Thymus (tissue), 11 donors: ENCODE results near the gene CEP164. TPM values are rescaled to one million over a fixed set of nuclear protein-coding genes. Genes with fewer than 3 reads are reported as not detected.

Experiments
- DNase-seq, 9 donors: peaks; one replicate each; pipeline ENCODE4 v3.0.0-alpha.2; 2013; ENCODE audit warnings: low spot score in 9 of 9, low read depth in 6 of 9, missing footprints in 1 of 9
- H3K27ac ChIP-seq, 2 donors: one replicate each; pipeline ENCODE4 v1.5.1; 2013; ENCODE audit warnings: control low read depth in 1 of 2, low read depth in 1 of 2, low read length in 1 of 2, mild to moderate bottlenecking in 1 of 2, moderate library complexity in 1 of 2
- H3K27me3 ChIP-seq, 2 donors: one replicate each; pipeline ENCODE4 v1.5.1; 2013; ENCODE audit warnings: low read length in 1 of 2; ENCODE audit not compliant: control insufficient read depth in 2 of 2, insufficient read depth in 1 of 2
- H3K36me3 ChIP-seq, 2 donors: one replicate each; pipeline ENCODE4 v1.5.1; 2013; ENCODE audit warnings: low read length in 1 of 2, mild to moderate bottlenecking in 1 of 2, moderate library complexity in 1 of 2; ENCODE audit not compliant: control insufficient read depth in 2 of 2, insufficient read depth in 2 of 2
- H3K4me1 ChIP-seq, 2 donors: one replicate each; pipeline ENCODE4 v1.5.1; 2013; ENCODE audit warnings: low read length in 2 of 2; ENCODE audit not compliant: control insufficient read depth in 2 of 2, insufficient read depth in 2 of 2
- H3K4me3 ChIP-seq, 2 donors: one replicate each; pipeline ENCODE4 v1.5.1; 2013; ENCODE audit warnings: low read length in 2 of 2, control low read depth in 1 of 2, mild to moderate bottlenecking in 1 of 2
- H3K9me3 ChIP-seq, 2 donors: one replicate each; pipeline ENCODE4 v1.5.1; 2013; ENCODE audit warnings: low read length in 1 of 2, mild to moderate bottlenecking in 1 of 2; ENCODE audit not compliant: control insufficient read depth in 2 of 2, insufficient read depth in 1 of 2
- WGBS: extraction: QIAGEN DNeasy Blood & Tissue Kit; methylation state at CpG from one replicate; pipeline ENCODE4 v1.1.7; 2013; 5-methylcytosine and 5-hydroxymethylcytosine counted together
- polyA plus RNA-seq: library from polyadenylated mRNA; stranded (reverse); fragments of 200-250 nt; gene quantifications from one replicate; pipeline ENCODE4 v1.2.3, GENCODE V29; 2013
- total RNA-seq: library from RNA; stranded (reverse); fragments of 120-200 nt; gene quantifications from one replicate; pipeline ENCODE4 v1.2.4, GENCODE V29; 2013
- donor health status: healthy.

The CEP164 gene
- total and polyA plus RNA-seq, 2 donors, result 12.0 to 24.8 TPM

GRCh38 chr11:117462183-117462863, 134.7 kb downstream of the CEP164 start:
- H3K36me3 ChIP-seq, result no peaks in the 10 kb centered on the region
- no peak for DNase-seq
- 89% methylated on average over 18 of the region's 18 CpGs for WGBS

DNA sequence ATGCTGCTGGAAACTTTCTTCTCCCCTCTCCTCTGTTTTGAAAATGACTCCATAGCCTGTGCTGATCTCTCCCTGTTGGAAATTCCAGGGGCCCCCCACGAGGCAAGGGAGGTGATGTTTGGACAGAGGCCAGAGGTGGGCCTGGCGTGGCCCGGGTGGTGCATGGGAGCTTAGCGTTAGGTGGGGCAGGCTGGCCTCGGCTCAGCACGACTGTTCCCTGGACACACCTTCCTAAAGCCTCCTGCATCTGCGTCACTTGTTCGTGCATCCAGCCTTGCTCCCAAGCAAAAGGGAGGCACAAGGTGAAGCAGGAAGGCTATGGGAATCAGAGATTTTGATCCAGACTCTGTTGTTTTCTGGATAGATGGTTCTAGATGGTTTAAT, 135.2 kb downstream of the CEP164 start:
- Histone ChIP-seq H3K27me3 (no peaks in the 10 kb centered on the region), H3K36me3 (no peaks in the 10 kb centered on the region), H3K9me3 (no peaks in the 10 kb centered on the region), H3K4me1 (no peaks in the 10 kb centered on the region), H3K4me3 (no peak overlapping the region), H3K27ac (no peak overlapping the region)
- WGBS, result 84% methylated on average over 8 of the region's 8 CpGs
- no peak for DNase-seq

More at GRCh38 chr11:117462183-117462863, 134.7 kb downstream of the CEP164 start:
- Histone ChIP-seq H3K4me1 (no peaks in the 10 kb centered on the region), H3K9me3 (no peaks in the 10 kb centered on the region), H3K4me3 (no peak overlapping the region), H3K27ac (no peak overlapping the region), H3K27me3 (no peaks in the 10 kb centered on the region)

Other genes starting within 250 kb of the CEP164 start
- 10.3 TPM for gene SIK3, start 229.4 kb upstream of the CEP164 start, total RNA-seq
- gene SIK3, start 229.4 kb upstream of the CEP164 start, polyA plus RNA-seq, result 12.2 TPM
- 41.9 TPM for gene PAFAH1B2, start 183.6 kb upstream of the CEP164 start, total RNA-seq
- 35.2 TPM for gene PAFAH1B2, start 183.6 kb upstream of the CEP164 start, polyA plus RNA-seq
- 5.1 TPM for gene SIDT2, start 149.1 kb upstream of the CEP164 start, total RNA-seq
- gene SIDT2, start 149.1 kb upstream of the CEP164 start, polyA plus RNA-seq, result 22.5 TPM
- 11.5 TPM for gene TAGLN, start 128.5 kb upstream of the CEP164 start, total RNA-seq
- 906 TPM for gene TAGLN, start 128.5 kb upstream of the CEP164 start, polyA plus RNA-seq
- 25.4 TPM for gene PCSK7, start 95.8 kb upstream of the CEP164 start, total RNA-seq
- gene PCSK7, start 95.8 kb upstream of the CEP164 start, polyA plus RNA-seq, result 57.8 TPM
- 7.1 TPM for gene RNF214, start 95.2 kb upstream of the CEP164 start, total RNA-seq
- 12.0 TPM for gene RNF214, start 95.2 kb upstream of the CEP164 start, polyA plus RNA-seq
- 1.8 TPM for gene BACE1-AS, start 36.5 kb upstream of the CEP164 start, total RNA-seq
- 6.7 TPM for gene BACE1-AS, start 36.5 kb upstream of the CEP164 start, polyA plus RNA-seq
- gene BACE1, start 11.6 kb upstream of the CEP164 start, total RNA-seq, result 1.7 TPM
- 4.9 TPM for gene BACE1, start 11.6 kb upstream of the CEP164 start, polyA plus RNA-seq